Liver (tissue), 3 donors: Measurements from ENCODE around the gene UTP4.

Source experiments
- ATF3 ChIP-seq: IDR thresholded peaks from 2 replicates; pipeline ENCODE4 v1.6.1; 2016; ENCODE audit warnings: antibody characterized with exemption
- CTCF ChIP-seq: fragments of 150-350 bp; IDR thresholded peaks from 2 replicates; pipeline ENCODE4 v1.5.1; 2017; ENCODE audit warnings: improper control_type of control experiment, low read depth, low read length; ENCODE audit not compliant: missing input control
- EGR1 ChIP-seq, 2 donors: IDR thresholded peaks; 2 replicates each; pipeline ENCODE4 v1.6.1; 2016 to 2018; ENCODE audit warnings: antibody characterized with exemption in 2 of 2, low read depth in 2 of 2
- FOXA1 ChIP-seq: IDR thresholded peaks from 2 replicates; pipeline ENCODE4 v1.6.1; 2016; ENCODE audit warnings: antibody characterized with exemption
- GABPA ChIP-seq, 2 donors: IDR thresholded peaks in 1 of 2; conservative IDR thresholded peaks in 1 of 2; 2 replicates each; pipeline ENCODE4 v1.6.1; 2016; ENCODE audit warnings: antibody characterized with exemption in 2 of 2, mild to moderate bottlenecking in 1 of 2, moderate library complexity in 1 of 2
- JUND ChIP-seq, 2 donors: IDR thresholded peaks; 2 replicates each; pipeline ENCODE4 v1.6.1; 2016; ENCODE audit warnings: antibody characterized with exemption in 2 of 2
- MAX ChIP-seq: IDR thresholded peaks from 2 replicates; pipeline ENCODE4 v1.6.1; 2016; ENCODE audit warnings: antibody characterized with exemption
- RAD21 ChIP-seq, 2 donors: IDR thresholded peaks; 2 replicates each; pipeline ENCODE4 v1.6.1; 2016; ENCODE audit warnings: antibody characterized with exemption in 2 of 2, mild to moderate bottlenecking in 2 of 2
- REST ChIP-seq: IDR thresholded peaks from 2 replicates; pipeline ENCODE4 v1.6.1; 2016; ENCODE audit warnings: antibody characterized with exemption, mild to moderate bottlenecking
- RXRA ChIP-seq, 2 donors: IDR thresholded peaks; 2 replicates each; pipeline ENCODE4 v1.6.1; 2017 to 2018; ENCODE audit warnings: antibody characterized with exemption in 2 of 2, mild to moderate bottlenecking in 1 of 2
- SP1 ChIP-seq: IDR thresholded peaks from 2 replicates; pipeline ENCODE4 v1.6.1; 2018; ENCODE audit warnings: antibody characterized with exemption, mild to moderate bottlenecking
- TAF1 ChIP-seq: conservative IDR thresholded peaks from 2 replicates; pipeline ENCODE4 v1.6.1; 2016; ENCODE audit warnings: antibody characterized with exemption, mild to moderate bottlenecking
- YY1 ChIP-seq: IDR thresholded peaks from 2 replicates; pipeline ENCODE4 v1.6.1; 2016; ENCODE audit warnings: antibody characterized with exemption, mild to moderate bottlenecking
- donor health status: healthy.
- donor health status: healthy.

GRCh38 chr16:69087161-69087581 lies 45.3 kb upstream of the UTP4 start:
- no peak for TF ChIP-seq RAD21 (IDR thresholded peaks at IDR 0.05)
- no peak for TF ChIP-seq CTCF
- no peak for TF ChIP-seq TAF1
- no peak for TF ChIP-seq RXRA (IDR thresholded peaks at IDR 0.05)
- no peak for TF ChIP-seq MAX
- no peak for TF ChIP-seq EGR1 (IDR thresholded peaks at IDR 0.05; ENCODE audit: low read depth in 2 of 2)
- no peak for TF ChIP-seq YY1
- no peak for TF ChIP-seq FOXA1
- no peak for TF ChIP-seq REST
- no peak for TF ChIP-seq GABPA (IDR thresholded peaks at IDR 0.05 in 1 of 2, conservative IDR thresholded peaks at IDR 0.05 in 1 of 2)
- no peak for TF ChIP-seq SP1
- TF ChIP-seq ATF3, result no peak
- TF ChIP-seq JUND (IDR thresholded peaks at IDR 0.05), result no peak
